ENCODE data around the gene PRKCI.

The PRKCI gene

DNA sequence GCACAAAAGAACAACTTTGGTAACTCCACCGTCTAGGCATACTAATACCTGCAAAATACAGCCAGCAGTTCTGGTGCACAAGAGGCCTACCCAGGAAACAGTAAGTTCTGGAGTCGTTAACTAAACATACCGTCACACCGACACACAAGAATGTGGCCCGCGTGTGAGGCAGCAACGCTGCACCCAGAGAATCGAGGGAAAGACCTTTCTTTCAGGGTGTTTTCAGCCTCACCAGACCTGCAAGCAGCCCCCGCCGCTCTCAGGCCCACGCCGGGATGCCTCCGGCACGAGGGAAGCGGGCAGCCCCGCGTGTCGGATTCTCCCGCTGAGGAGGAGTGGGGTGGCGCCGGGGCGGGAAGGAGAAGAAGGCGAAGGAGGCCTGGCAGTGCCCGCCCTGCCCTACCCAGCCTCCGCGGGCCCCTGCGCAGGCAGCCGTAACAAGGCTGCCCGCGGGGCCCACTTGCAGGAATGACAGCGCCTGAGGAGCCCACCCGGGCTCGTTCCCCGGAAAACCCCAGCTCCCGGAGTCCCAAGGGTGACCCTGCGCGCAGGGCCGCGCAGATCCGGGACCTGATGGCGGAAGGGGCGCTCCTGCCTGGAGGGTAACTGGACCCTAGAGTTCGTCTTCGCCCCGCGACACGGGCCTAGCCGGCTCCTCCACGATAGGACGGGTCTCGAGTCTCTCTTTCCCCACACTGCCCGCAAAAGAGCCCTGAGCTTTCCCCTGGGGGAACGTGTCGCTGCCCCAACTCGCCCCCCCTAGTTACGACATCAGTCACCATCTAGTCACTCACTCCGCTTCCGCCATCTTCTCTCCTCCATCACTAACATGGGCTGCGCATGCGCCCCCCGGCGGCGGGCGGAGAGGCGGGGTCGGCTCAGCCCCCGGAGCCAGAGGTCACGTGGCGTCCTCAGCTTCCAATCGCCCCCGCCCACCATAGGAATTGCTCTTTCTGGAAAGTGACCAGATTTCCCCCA is 41.0 kb upstream of the PRKCI start, which contains the start of gene PHC3 (continued):
- TF ChIP-seq ZFP37 (tag by site-specific recombination; IDR thresholded peaks at IDR 0.05), result 0 out of 2 replicates have a peak, but pooled peaks have one; percentile 46
- TF ChIP-seq PATZ1 (tag by site-specific recombination; IDR thresholded peaks at IDR 0.05), result peak; percentile 92
- TF ChIP-seq ZNF629 (tag by site-specific recombination; IDR thresholded peaks at IDR 0.05), result peak; percentile 61
- peak; percentile 91 for TF ChIP-seq ZNF341 (tag by site-specific recombination; IDR thresholded peaks at IDR 0.05; ENCODE audit: low read depth)
- TF ChIP-seq ZNF473 (tag by site-specific recombination; IDR thresholded peaks at IDR 0.05), result no peak
- peak; percentile 73 for TF ChIP-seq KLF9 (tag by site-specific recombination; IDR thresholded peaks at IDR 0.05; ENCODE audit: low read depth)
- no peak for TF ChIP-seq ZNF670 (tag by site-specific recombination; IDR thresholded peaks at IDR 0.05; ENCODE audit: low read depth)
- peak; percentile 75 for TF ChIP-seq HIC1 (tag by site-specific recombination; IDR thresholded peaks at IDR 0.05)
- no peak; the same call in 1 of the 2 replicates for TF ChIP-seq ZBTB11 (tag by site-specific recombination; conservative IDR thresholded peaks at IDR 0.05; ENCODE audit: low read depth)
- peak; percentile 69 for TF ChIP-seq ZNF600 (tag by site-specific recombination; IDR thresholded peaks at IDR 0.05)
- TF ChIP-seq ZFP41 (tag by site-specific recombination; IDR thresholded peaks at IDR 0.05; ENCODE audit: borderline replicate concordance), result no peak
- no peak for TF ChIP-seq ZNF610 (tag by site-specific recombination; IDR thresholded peaks at IDR 0.05; ENCODE audit: borderline replicate concordance)
- peak; percentile 8; the same call in 1 of the 2 replicates for TF ChIP-seq PRDM4 (tag by site-specific recombination; IDR thresholded peaks at IDR 0.05)
- no peak for TF ChIP-seq PRDM1 (tag by site-specific recombination; IDR thresholded peaks at IDR 0.05)
- TF ChIP-seq ZNF658 (tag by site-specific recombination; IDR thresholded peaks at IDR 0.05), result no peak
- TF ChIP-seq ZNF747 (tag by site-specific recombination; IDR thresholded peaks at IDR 0.05), result no peak
- TF ChIP-seq ZNF274 (IDR thresholded peaks at IDR 0.05; ENCODE audit: low read length), result no peak
- TF ChIP-seq ZNF274 (tag by site-specific recombination; IDR thresholded peaks at IDR 0.05; ENCODE audit: borderline replicate concordance), result no peak
- peak; percentile 63 for TF ChIP-seq IKZF3 (tag by site-specific recombination; IDR thresholded peaks at IDR 0.05)
- no peak for TF ChIP-seq ZNF223 (tag by site-specific recombination; IDR thresholded peaks at IDR 0.05)
- peak; percentile 37; the same call in 1 of the 2 replicates for TF ChIP-seq ZBTB10 (tag by site-specific recombination; IDR thresholded peaks at IDR 0.05)
- peak; percentile 47 for TF ChIP-seq SP3 (tag by site-specific recombination; IDR thresholded peaks at IDR 0.05)

Data from HEK293 (cell line).